Chondrocyte (in vitro differentiated cells): ENCODE data around the gene ZNF385C. TPM values are rescaled to one million over a fixed set of nuclear protein-coding genes. Genes with fewer than 3 reads are reported as not detected.

Source experiments
- DNase-seq: peaks from one replicate; pipeline ENCODE4 v3.0.0; 2021; ENCODE audit warnings: mixed read lengths, low spot score
- H3K27ac Mint-ChIP-seq: one replicate; pipeline ENCODE4 v1.8.0; 2021; ENCODE audit warnings: mild to moderate bottlenecking, moderate library complexity, mixed read lengths; ENCODE audit not compliant: unreplicated experiment
- H3K27me3 Mint-ChIP-seq: 2 replicates; pipeline ENCODE4 v1.8.0; 2021; ENCODE audit warnings: low read depth, mixed read lengths
- H3K36me3 Mint-ChIP-seq: 2 replicates; pipeline ENCODE4 v1.8.0; 2021; ENCODE audit warnings: low read depth, mixed read lengths
- H3K4me1 Mint-ChIP-seq: 2 replicates; pipeline ENCODE4 v1.8.0; 2021; ENCODE audit warnings: low read depth, mild to moderate bottlenecking, mixed read lengths
- H3K4me3 Mint-ChIP-seq: one replicate; pipeline ENCODE4 v1.8.0; 2021; ENCODE audit warnings: mild to moderate bottlenecking, moderate library complexity, mixed read lengths; ENCODE audit not compliant: unreplicated experiment
- H3K9me3 Mint-ChIP-seq: 2 replicates; pipeline ENCODE4 v1.8.0; 2021; ENCODE audit warnings: low read depth, mixed read lengths
- CTCF ChIP-seq: fragments of 200-600 bp; sonication (generic); IDR thresholded peaks from 2 replicates; pipeline ENCODE4 v1.5.0; 2021; ENCODE audit warnings: antibody characterized with exemption, mild to moderate bottlenecking, moderate library complexity
- total RNA-seq: library from RNA; stranded (reverse); gene quantifications from 3 replicates; pipeline ENCODE4 v1.2.1, GENCODE V29; 2021

The ZNF385C gene
- total RNA-seq, 1 donor from 2014 or later = 0.07 TPM

- H3K36me3 Mint-ChIP-seq = peaks cover 39% of the 10 kb centered on the region
- H3K4me3 Mint-ChIP-seq = no peak overlapping the region
- no peak for TF ChIP-seq CTCF
- H3K4me1 Mint-ChIP-seq = peaks cover 5% of the 10 kb centered on the region
- H3K27ac Mint-ChIP-seq = peak overlapping the region; percentile 14
- H3K27me3 Mint-ChIP-seq = no peaks in the 10 kb centered on the region
- DNase-seq = no peak
- no peaks in the 10 kb centered on the region for H3K9me3 Mint-ChIP-seq
Observed at GRCh38 chr17:41988418-41988817, 109.9 kb downstream of the ZNF385C start.

- Mint-ChIP-seq H3K9me3 (no peaks in the 10 kb centered on the region), H3K27ac (peak overlapping the region; percentile 33), H3K36me3 (peaks cover 34% of the 10 kb centered on the region), H3K27me3 (no peaks in the 10 kb centered on the region), H3K4me3 (no peak overlapping the region), H3K4me1 (peaks cover 2% of the 10 kb centered on the region)
- DNase-seq = no peak
- TF ChIP-seq CTCF = no peak
Observed at GRCh38 chr17:41987642-41988041, 110.6 kb downstream of the ZNF385C start.

- H3K27ac Mint-ChIP-seq = no peak overlapping the region
- no peaks in the 10 kb centered on the region for H3K9me3 Mint-ChIP-seq
- H3K4me1 Mint-ChIP-seq = no peaks in the 10 kb centered on the region
- DNase-seq = no peak
- TF ChIP-seq CTCF = no peak
- H3K27me3 Mint-ChIP-seq = no peaks in the 10 kb centered on the region
- H3K36me3 Mint-ChIP-seq = peaks cover 34% of the 10 kb centered on the region
- no peak overlapping the region for H3K4me3 Mint-ChIP-seq
Observed at GRCh38 chr17:41986634-41987033, 111.6 kb downstream of the ZNF385C start.

GRCh38 chr17:41985919-41986318, 112.4 kb downstream of the ZNF385C start:
- no peaks in the 10 kb centered on the region for H3K27me3 Mint-ChIP-seq
- no peak overlapping the region for H3K4me3 Mint-ChIP-seq
- H3K27ac Mint-ChIP-seq = no peak overlapping the region
- DNase-seq = no peak
- no peak for TF ChIP-seq CTCF
- no peaks in the 10 kb centered on the region for H3K4me1 Mint-ChIP-seq
- no peaks in the 10 kb centered on the region for H3K9me3 Mint-ChIP-seq
- H3K36me3 Mint-ChIP-seq = peaks cover 31% of the 10 kb centered on the region

- Mint-ChIP-seq H3K27ac (no peak overlapping the region), H3K4me1 (no peaks in the 10 kb centered on the region), H3K36me3 (peaks cover 32% of the 10 kb centered on the region), H3K4me3 (no peak overlapping the region), H3K9me3 (no peaks in the 10 kb centered on the region), H3K27me3 (no peaks in the 10 kb centered on the region)
- TF ChIP-seq CTCF = no peak
- no peak for DNase-seq
Observed at GRCh38 chr17:41984454-41984853, 113.8 kb downstream of the ZNF385C start.
